Adrenal gland (tissue), 5 donors: ENCODE measurements around the gene ASTN2.

Experiments used
- CTCF ChIP-seq, 6 experiments: fragments of 450-650 bp in 4 of 6; fragments of 200-600 bp in 2 of 6; sonication (generic) in 1 of 6; IDR thresholded peaks; 1 replicate in 5 of 6; 2 replicates in 1 of 6; pipeline versions ENCODE4 v1.5.1 to v1.8.0; 2016 to 2021; ENCODE audit warnings: antibody characterized with exemption in 6 of 6, mild to moderate bottlenecking in 2 of 6, moderate library complexity in 1 of 6
- POLR2A ChIP-seq, 2 donors: fragments of 450-650 bp; IDR thresholded peaks; one replicate each; pipeline ENCODE4 v1.6.1; 2017; ENCODE audit warnings: antibody characterized with exemption in 2 of 2, mild to moderate bottlenecking in 2 of 2, moderate library complexity in 1 of 2
- donor health status: DM: no; HTN: no; CAD: no.

GRCh38 chr9:116493183-116493860 is 921.5 kb downstream of the ASTN2 start:
- no peak for TF ChIP-seq CTCF (IDR thresholded peaks at IDR 0.05)
- no peak for TF ChIP-seq POLR2A (IDR thresholded peaks at IDR 0.05)
